GM12878 (cell line): ENCODE data around the gene DCUN1D5. TPM values are rescaled to one million over a fixed set of nuclear protein-coding genes. Genes with fewer than 3 reads are reported as not detected.

Experiments used
- BCL3 ChIP-seq: IDR thresholded peaks from 2 replicates; pipeline ENCODE4 v1.6.1; 2011; ENCODE audit warnings: borderline replicate concordance, low read depth, mild to moderate bottlenecking, moderate library complexity, low read length; ENCODE audit not compliant: insufficient read depth, poor library complexity, severe bottlenecking
- CBX5 ChIP-seq: sonication (generic); IDR thresholded peaks from 2 replicates; pipeline ENCODE4 v1.6.1; 2016; ENCODE audit warnings: low read depth, moderate library complexity, mild to moderate bottlenecking, inconsistent platforms
- HCFC1 ChIP-seq: fragments of 150-350 bp; IDR thresholded peaks from 2 replicates; pipeline ENCODE4 v1.6.1; 2014; ENCODE audit warnings: low read length
- IKZF1 ChIP-seq: fragments of 450-650 bp; conservative IDR thresholded peaks from 2 replicates; pipeline ENCODE4 v1.6.1; 2017; ENCODE audit warnings: antibody characterized with exemption, mild to moderate bottlenecking
- NBN ChIP-seq: fragments of 450-650 bp; IDR thresholded peaks from 2 replicates; pipeline ENCODE4 v1.6.1; 2016
- NR2C1 ChIP-seq: fragments of 450-650 bp; IDR thresholded peaks from 2 replicates; pipeline ENCODE4 v1.6.1; 2017; ENCODE audit warnings: antibody characterized with exemption, mild to moderate bottlenecking, moderate library complexity
- PAX5 ChIP-seq: IDR thresholded peaks from 2 replicates; pipeline ENCODE4 v1.6.1; 2011; ENCODE audit warnings: low read depth, low read length, borderline replicate concordance
- POU2F2 ChIP-seq: IDR thresholded peaks from 3 replicates; pipeline ENCODE4 v1.6.1; 2011; ENCODE audit warnings: low read depth, mild to moderate bottlenecking, low read length, borderline replicate concordance
- TARDBP ChIP-seq: IDR thresholded peaks from 2 replicates; pipeline ENCODE4 v1.6.1; 2016; ENCODE audit warnings: borderline replicate concordance
- ZBTB11 ChIP-seq: fragments of 450-650 bp; formaldehyde crosslinking; IDR thresholded peaks from 2 replicates; pipeline ENCODE4 v1.5.0; 2022; ENCODE audit warnings: mild to moderate bottlenecking, missing genetic modification characterization
- ZNF217 ChIP-seq: fragments of 450-650 bp; IDR thresholded peaks from 2 replicates; pipeline ENCODE4 v1.6.1; 2017; ENCODE audit warnings: antibody characterized with exemption, mild to moderate bottlenecking
- polyA plus RNA-seq, 11 experiments: library from polyadenylated mRNA; depleted of rRNA in 4 of 11; unstranded in 6 of 11; stranded (reverse) in 5 of 11; fragments of >200 nt; fragmentation: Nextera tagmentation in 4 of 11; fragmentation: Illumina TruSeq in 1 of 11; extraction: Ambion mirVana in 4 of 11; extraction: Trizol in 1 of 11; gene quantifications; 1 replicate in 1 of 11; 2 replicates in 10 of 11; pipeline versions ENCODE4 v1.2.1 to v1.2.3, GENCODE V29; 2011 to 2016; ENCODE audit warnings: inconsistent platforms in 2 of 11, missing spikeins in 2 of 11, low read depth in 1 of 11
- total RNA-seq, 4 experiments: library from RNA; depleted of rRNA in 3 of 4; stranded (reverse); fragments of >200 nt in 3 of 4; fragmentation: Illumina TruSeq in 1 of 4; extraction: Trizol in 1 of 4; gene quantifications; 2 replicates each; pipeline versions ENCODE4 v1.2.1 to v1.2.3, GENCODE V29; 2013 to 2021
- TF ChIP-seq, protein P1 (sequence below): fragments of 450-650 bp; IDR thresholded peaks from 2 replicates; pipeline ENCODE4 v1.6.1; 2016; ENCODE audit warnings: mild to moderate bottlenecking, moderate library complexity, borderline replicate concordance
- TF ChIP-seq, protein P2 (sequence below): fragments of 450-650 bp; IDR thresholded peaks from 2 replicates; pipeline ENCODE4 v1.6.1; 2017; ENCODE audit warnings: mild to moderate bottlenecking
- TF ChIP-seq, protein P3 (sequence below): fragments of 450-650 bp; IDR thresholded peaks from 2 replicates; pipeline ENCODE4 v1.6.1; 2017; ENCODE audit warnings: low read depth, mild to moderate bottlenecking, moderate library complexity
- TF ChIP-seq, protein P4 (sequence below): IDR thresholded peaks from 2 replicates; pipeline ENCODE4 v1.6.1; 2012; ENCODE audit warnings: low read depth, low read length, improper control_type of control experiment

Gene DCUN1D5
- total and polyA plus RNA-seq, 10 of the 15 experiments (the other 5 are each of a cell fraction or from before 2014, with no cell fraction given), result 20.4 to 87.0 (median 60.6) TPM

DNA sequence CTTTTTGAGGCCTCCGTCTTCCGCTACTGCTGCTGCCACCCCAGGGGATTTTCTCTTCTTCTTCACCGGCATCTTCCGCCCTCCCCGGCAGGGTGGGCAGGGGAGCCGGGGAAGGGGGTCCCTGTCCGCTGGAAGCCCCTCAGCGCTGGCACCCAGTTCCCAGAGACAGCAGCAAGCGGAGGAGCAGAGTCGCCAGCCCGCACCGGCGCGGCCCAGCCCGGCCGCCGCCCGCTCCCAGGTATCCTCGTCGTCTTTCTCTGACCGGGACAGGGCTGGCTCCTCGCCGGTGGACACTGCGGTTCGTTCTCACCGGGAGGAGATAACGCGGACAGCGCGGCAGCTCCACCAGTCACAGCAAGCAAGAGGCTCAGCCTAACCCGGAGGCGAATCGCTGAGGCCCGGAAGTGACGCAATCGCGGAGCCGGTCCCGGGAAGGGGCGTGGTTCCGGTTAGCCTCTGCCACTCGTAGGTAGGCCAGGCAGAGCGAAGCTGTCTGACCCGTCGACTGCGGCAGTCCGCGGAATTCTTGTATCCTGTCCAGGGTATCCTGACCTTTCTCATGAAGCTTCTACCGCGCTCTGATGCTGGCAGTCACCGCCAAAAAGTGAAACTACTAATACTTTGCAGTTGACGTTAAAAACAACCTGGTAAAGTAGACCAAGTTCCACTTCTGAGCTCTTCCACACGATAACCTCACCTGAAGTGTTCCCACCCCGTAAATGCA, at the start of gene DCUN1D5 (continued):
- TF ChIP-seq HCFC1 (peak; percentile 50), NR2C1 (peak; percentile 96), CBX5 (0 out of 2 replicates have a peak, but pooled peaks have one; percentile 56), ZNF217 (no peak; the same call in 1 of the 2 replicates), NBN (peak; percentile 64; the same call in 1 of the 2 replicates), TARDBP (no peak), BCL3 (no peak), ZBTB11 (CRISPR knock-in tag) (peak; percentile 66; the same call in 1 of the 2 replicates), POU2F2 (no peak), PAX5 (0 out of 2 replicates have a peak, but pooled peaks have one; percentile 61), IKZF1 (peak; percentile 52)
- TF ChIP-seq, protein P1, sequence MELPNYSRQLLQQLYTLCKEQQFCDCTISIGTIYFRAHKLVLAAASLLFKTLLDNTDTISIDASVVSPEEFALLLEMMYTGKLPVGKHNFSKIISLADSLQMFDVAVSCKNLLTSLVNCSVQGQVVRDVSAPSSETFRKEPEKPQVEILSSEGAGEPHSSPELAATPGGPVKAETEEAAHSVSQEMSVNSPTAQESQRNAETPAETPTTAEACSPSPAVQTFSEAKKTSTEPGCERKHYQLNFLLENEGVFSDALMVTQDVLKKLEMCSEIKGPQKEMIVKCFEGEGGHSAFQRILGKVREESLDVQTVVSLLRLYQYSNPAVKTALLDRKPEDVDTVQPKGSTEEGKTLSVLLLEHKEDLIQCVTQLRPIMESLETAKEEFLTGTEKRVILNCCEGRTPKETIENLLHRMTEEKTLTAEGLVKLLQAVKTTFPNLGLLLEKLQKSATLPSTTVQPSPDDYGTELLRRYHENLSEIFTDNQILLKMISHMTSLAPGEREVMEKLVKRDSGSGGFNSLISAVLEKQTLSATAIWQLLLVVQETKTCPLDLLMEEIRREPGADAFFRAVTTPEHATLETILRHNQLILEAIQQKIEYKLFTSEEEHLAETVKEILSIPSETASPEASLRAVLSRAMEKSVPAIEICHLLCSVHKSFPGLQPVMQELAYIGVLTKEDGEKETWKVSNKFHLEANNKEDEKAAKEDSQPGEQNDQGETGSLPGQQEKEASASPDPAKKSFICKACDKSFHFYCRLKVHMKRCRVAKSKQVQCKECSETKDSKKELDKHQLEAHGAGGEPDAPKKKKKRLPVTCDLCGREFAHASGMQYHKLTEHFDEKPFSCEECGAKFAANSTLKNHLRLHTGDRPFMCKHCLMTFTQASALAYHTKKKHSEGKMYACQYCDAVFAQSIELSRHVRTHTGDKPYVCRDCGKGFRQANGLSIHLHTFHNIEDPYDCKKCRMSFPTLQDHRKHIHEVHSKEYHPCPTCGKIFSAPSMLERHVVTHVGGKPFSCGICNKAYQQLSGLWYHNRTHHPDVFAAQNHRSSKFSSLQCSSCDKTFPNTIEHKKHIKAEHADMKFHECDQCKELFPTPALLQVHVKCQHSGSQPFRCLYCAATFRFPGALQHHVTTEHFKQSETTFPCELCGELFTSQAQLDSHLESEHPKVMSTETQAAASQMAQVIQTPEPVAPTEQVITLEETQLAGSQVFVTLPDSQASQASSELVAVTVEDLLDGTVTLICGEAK, result peak; percentile 94
- TF ChIP-seq, protein P2, sequence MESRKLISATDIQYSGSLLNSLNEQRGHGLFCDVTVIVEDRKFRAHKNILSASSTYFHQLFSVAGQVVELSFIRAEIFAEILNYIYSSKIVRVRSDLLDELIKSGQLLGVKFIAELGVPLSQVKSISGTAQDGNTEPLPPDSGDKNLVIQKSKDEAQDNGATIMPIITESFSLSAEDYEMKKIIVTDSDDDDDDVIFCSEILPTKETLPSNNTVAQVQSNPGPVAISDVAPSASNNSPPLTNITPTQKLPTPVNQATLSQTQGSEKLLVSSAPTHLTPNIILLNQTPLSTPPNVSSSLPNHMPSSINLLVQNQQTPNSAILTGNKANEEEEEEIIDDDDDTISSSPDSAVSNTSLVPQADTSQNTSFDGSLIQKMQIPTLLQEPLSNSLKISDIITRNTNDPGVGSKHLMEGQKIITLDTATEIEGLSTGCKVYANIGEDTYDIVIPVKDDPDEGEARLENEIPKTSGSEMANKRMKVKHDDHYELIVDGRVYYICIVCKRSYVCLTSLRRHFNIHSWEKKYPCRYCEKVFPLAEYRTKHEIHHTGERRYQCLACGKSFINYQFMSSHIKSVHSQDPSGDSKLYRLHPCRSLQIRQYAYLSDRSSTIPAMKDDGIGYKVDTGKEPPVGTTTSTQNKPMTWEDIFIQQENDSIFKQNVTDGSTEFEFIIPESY, result no peak
- TF ChIP-seq, protein P3, sequence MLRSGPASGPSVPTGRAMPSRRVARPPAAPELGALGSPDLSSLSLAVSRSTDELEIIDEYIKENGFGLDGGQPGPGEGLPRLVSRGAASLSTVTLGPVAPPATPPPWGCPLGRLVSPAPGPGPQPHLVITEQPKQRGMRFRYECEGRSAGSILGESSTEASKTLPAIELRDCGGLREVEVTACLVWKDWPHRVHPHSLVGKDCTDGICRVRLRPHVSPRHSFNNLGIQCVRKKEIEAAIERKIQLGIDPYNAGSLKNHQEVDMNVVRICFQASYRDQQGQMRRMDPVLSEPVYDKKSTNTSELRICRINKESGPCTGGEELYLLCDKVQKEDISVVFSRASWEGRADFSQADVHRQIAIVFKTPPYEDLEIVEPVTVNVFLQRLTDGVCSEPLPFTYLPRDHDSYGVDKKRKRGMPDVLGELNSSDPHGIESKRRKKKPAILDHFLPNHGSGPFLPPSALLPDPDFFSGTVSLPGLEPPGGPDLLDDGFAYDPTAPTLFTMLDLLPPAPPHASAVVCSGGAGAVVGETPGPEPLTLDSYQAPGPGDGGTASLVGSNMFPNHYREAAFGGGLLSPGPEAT, result no peak
- TF ChIP-seq, protein P4, sequence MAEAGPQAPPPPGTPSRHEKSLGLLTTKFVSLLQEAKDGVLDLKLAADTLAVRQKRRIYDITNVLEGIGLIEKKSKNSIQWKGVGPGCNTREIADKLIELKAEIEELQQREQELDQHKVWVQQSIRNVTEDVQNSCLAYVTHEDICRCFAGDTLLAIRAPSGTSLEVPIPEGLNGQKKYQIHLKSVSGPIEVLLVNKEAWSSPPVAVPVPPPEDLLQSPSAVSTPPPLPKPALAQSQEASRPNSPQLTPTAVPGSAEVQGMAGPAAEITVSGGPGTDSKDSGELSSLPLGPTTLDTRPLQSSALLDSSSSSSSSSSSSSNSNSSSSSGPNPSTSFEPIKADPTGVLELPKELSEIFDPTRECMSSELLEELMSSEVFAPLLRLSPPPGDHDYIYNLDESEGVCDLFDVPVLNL, result no peak
